GM12875 (cell line): Measurements from ENCODE around the gene OR2S2.

Source experiments
- H3K4me3 ChIP-seq: one replicate; pipeline ENCODE4 v1.5.1; 2011; ENCODE audit warnings: low read depth, low read length, control low read depth
- TF ChIP-seq, protein P1 (sequence below): IDR thresholded peaks from 2 replicates; pipeline ENCODE4 v1.5.1; 2011; ENCODE audit warnings: low read depth, mild to moderate bottlenecking, control low read depth, inconsistent platforms, low read length, moderate library complexity, borderline replicate concordance; ENCODE audit not compliant: insufficient read depth

Gene OR2S2

DNA sequence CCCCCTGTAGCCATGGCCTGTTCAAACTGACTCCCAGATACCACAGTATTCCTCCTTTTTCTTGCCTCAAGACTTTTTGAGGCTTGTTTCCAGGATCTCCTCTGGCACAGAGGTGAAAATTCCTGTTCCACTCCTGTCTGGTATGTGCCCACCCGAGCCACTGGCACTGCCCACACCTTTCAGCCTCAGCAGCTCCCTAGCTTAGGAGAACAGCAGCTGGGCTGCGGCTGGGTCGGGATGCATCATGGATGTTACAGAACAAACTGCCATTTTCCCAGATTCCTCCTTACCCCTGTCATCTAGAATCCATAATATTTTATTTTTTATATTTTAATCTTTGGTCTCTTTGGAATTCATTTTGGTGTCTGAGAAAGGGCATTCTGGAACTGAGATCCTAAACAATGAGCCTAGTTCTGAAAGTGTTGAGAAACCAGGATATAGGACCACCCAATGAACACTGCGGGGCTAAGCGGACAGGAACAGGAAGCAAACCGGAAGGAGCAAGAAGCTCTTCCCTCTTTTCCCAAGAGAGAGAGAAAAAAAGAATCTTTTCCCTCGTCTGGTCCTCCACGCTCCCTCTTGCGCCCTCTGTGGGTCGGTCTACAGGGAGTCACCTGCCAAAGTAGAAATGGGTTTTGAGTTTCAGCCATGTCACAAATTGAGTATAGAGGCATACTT lies 12.5 kb downstream of the OR2S2 start:
- TF ChIP-seq, protein P1, sequence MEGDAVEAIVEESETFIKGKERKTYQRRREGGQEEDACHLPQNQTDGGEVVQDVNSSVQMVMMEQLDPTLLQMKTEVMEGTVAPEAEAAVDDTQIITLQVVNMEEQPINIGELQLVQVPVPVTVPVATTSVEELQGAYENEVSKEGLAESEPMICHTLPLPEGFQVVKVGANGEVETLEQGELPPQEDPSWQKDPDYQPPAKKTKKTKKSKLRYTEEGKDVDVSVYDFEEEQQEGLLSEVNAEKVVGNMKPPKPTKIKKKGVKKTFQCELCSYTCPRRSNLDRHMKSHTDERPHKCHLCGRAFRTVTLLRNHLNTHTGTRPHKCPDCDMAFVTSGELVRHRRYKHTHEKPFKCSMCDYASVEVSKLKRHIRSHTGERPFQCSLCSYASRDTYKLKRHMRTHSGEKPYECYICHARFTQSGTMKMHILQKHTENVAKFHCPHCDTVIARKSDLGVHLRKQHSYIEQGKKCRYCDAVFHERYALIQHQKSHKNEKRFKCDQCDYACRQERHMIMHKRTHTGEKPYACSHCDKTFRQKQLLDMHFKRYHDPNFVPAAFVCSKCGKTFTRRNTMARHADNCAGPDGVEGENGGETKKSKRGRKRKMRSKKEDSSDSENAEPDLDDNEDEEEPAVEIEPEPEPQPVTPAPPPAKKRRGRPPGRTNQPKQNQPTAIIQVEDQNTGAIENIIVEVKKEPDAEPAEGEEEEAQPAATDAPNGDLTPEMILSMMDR = peak; percentile 86
- H3K4me3 ChIP-seq = no peak overlapping the region

DNA sequence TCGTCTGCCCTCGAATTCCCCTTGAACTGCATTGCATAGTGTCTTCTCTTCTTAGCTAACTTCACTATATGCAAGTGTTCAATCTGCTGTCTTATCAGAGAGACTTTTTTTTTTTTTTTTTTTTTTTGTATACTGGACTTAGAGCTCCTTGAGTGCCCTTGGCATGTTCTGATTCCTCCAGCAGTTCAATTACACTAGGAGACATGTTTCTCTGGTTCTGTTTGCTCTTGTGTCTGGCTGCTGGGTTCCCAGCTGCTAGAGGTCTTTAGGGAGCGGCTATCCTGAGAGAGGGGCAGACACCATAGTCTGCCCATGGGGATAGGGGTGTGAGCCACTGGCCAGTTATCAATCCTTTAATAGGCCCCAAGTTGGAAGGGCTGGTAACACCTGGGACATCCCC lies 13.1 kb downstream of the OR2S2 start:
- H3K4me3 ChIP-seq = no peak overlapping the region
- TF ChIP-seq, protein P1 = no peak

DNA sequence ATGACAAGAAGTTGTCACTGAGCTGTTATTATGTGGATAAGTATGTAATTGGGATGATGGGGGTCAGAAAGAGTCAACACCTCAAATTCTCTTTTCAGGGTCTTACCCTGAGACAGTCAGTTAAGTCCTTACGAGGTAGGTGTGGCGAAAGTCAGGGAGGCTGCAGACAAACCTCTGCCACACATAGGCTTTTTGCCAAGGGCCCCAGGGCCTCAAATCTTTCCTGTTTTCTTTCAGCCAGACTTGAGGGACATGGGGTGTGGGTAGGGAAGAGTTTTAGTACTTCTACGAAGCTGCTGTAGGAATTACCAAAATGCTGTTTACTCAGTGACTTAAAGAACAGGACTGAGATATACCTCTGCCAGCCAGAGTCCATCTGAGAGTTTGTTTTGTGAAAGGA lies 13.8 kb downstream of the OR2S2 start:
- H3K4me3 ChIP-seq = no peak overlapping the region
- TF ChIP-seq, protein P1 = no peak

GRCh38 chr9:35942286-35942685 lies 15.7 kb downstream of the OR2S2 start:
- H3K4me3 ChIP-seq = no peak overlapping the region
- TF ChIP-seq, protein P1 = no peak

GRCh38 chr9:35940458-35941407 lies 17.2 kb downstream of the OR2S2 start:
- no peak overlapping the region for H3K4me3 ChIP-seq
- TF ChIP-seq, protein P1 = no peak

DNA sequence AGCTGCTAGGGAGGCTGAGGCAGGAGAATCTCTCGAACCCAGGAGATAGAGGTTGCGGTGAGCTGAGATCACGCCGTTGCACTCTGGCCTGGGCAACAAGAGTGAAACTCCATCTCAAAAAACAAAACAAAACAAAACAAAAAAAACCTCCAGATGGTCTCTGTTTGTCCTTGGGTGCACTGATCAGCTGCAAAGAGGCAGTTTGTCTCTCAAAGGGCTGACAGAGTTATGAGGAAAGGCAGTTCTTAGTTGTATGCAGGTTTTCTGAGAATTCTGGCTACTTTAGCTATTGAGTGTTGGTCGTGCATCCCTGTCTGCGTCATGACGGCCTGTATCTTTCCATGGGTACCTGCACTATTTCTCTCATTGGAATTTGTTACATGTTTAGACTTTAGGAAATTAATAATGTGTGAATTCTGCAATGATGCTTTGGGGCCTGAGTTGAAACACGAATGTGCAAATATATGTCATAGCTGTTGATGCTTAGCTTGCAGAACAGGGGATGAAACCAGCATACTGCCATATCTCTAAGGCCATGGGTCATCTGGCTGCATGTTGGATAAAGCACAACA lies 18.2 kb downstream of the OR2S2 start:
- TF ChIP-seq, protein P1 = no peak
- no peak overlapping the region for H3K4me3 ChIP-seq
